HG02884 (cell line): ENCODE data around the gene NTN5.
"Not testable (repeated sequence)": the region's sequence is repeated elsewhere in the genome, so short reads cannot be mapped to it uniquely, and the experiment has no call there.

Source experiments
- ATAC-seq: cut with Tn5 transposase; IDR thresholded peaks from one replicate; pipeline ENCODE4 v1.9.1; 2021; ENCODE audit warnings: mild to moderate bottlenecking, moderate library complexity; ENCODE audit not compliant: unreplicated experiment

NTN5 gene, protein sequence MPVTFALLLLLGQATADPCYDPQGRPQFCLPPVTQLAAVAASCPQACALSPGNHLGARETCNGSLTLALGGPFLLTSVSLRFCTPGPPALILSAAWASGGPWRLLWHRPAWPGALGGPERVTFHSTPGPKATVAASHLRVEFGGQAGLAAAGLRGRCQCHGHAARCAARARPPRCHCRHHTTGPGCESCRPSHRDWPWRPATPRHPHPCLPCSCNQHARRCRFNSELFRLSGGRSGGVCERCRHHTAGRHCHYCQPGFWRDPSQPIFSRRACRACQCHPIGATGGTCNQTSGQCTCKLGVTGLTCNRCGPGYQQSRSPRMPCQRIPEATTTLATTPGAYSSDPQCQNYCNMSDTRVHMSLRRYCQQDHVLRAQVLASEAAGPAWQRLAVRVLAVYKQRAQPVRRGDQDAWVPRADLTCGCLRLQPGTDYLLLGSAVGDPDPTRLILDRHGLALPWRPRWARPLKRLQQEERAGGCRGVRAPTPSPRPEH

DNA sequence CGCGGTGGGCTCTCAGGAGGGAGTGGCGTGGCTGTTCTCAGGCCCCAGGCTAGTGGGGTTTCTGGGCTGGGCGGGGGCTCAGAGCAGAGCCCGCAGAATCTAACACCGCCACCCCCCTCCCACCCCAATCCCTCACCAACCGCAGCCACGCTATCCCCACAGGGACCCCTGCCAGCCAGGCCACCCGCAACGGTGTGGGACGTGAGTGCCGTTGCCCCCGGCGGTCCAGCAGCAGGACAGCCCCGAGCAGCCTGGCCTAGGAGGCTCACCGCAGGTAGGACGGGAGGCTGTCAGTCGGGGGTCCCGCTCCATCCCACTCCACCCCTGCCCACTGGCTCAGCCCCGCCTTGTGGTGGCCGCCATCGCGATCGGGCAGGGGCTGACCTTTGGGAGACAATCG lies at the start of gene NTN5:
Gene NTN5 (minus strand): TSS at position 24 of the 400 bp plus-strand sequence. CDS start 2,031 bp downstream, outside the sequence.
- no peak for ATAC-seq

DNA sequence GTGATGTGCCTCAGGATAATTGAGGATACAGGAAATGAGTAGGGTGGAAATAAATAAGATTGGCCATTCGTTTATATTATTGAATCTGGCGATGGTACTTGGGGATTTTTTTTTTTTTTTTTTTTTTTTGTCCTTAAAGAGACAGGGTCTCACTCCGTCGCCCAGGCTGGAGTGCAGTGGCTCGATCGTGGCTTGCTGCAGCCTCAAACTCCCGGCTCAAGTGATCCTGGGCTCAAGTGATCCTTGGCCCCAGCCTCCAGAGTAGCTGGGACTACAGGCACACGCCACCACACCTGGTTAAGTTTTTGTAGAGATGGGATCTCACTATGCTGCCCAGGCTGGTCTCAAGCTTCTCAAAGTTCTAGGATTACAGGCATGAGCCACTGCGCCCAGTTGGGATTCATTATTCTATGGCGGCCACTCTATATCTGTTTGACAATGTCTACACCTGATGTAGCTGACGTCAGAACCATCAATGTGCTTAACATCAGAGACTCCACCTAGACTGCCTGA lies 49.4 kb upstream of the NTN5 start:
- ATAC-seq = no peak

GRCh38 chr19:48720613-48721296 lies 47.9 kb upstream of the NTN5 start:
- ATAC-seq = no peak

- no peak for ATAC-seq
These were observed 47.4 kb upstream of the NTN5 start for GRCh38 chr19:48720251-48720612.

GRCh38 chr19:48719263-48720171 lies 46.7 kb upstream of the NTN5 start, which contains the start of gene MAMSTR:
MAMSTR (minus strand) TSS chr19:48719725; CDS start chr19:48719031, 694 bp downstream.
- ATAC-seq = no peak

DNA sequence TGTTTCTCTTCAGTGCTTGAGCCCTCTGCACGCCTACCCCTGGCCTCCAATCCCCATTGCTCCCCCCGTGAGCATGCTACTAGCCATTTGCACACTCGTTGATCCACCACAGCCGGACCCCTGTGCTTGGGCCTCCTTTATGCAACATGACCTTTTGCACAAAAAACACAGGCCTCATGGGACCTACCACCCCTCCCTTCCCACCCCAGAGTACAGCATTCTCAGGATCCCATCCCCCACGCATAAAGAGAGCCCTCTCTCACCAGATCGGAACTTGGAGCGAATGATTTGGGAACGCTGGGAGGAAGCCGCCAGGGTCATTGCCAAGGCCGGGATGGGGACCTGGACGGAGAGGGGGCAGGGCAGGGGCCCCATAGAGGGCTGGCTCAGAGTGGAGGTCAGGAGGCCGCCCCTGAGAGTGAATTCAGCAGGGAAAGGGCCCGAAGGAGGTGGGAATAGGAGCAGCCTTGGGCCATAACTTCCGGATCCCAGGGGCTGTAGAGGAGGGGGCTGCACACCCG lies 46.0 kb upstream of the NTN5 start:
- no peak for ATAC-seq

DNA sequence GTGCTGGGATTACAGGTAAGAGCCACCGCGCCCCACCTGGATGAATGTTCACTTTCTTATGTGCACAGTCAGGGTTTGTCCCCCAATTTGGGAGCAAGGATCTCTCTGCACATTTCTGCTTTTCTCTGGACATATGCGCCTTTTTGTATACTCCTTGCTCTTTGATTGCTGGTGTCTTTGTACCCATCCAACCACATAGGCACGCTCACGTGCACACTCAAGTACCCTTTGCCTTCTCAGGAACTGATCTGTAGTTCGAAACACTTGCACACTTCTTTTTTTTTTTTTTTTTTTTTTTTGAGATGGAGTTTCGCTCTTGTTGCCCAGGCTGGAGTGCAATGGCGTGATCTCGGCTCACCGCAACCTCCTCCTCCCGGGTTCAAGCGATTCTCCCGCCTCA lies 45.3 kb upstream of the NTN5 start:
- not testable (repeated sequence) for ATAC-seq

DNA sequence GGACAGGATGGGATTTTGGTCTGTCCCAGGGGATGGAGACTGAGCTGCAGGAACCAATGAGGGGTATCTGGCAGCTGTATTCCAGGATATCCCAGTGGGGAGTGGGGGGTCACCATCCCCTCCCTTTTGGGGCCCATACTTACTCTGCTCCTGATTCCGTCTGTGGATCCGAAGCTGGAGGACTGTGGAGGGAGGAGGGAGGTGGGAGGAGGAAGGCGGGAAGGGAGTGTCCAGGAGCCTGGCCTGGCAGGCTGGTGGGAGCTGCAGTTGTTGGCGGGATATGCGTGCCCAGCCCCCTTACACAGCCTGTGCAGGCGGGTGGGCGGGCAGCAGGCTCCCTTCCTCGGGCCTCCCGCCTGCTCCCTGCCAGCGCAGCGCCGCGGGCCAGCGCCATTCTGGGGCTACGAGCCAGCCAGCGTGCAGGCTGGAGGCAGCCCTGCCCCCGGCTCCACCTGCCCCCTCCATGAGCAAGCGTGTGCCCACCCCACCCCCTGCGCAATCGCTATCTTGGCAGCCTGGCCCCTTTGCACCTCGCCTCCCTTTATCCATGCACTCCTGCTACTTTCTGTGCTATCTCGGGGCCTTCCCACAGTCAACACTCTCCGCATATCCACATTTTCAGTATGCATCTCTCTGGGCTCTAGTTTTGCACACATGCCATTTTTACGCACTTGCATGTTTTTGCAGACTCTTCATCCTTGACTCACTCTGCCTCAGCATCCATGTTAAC lies 43.9 kb upstream of the NTN5 start:
- ATAC-seq = no peak

DNA sequence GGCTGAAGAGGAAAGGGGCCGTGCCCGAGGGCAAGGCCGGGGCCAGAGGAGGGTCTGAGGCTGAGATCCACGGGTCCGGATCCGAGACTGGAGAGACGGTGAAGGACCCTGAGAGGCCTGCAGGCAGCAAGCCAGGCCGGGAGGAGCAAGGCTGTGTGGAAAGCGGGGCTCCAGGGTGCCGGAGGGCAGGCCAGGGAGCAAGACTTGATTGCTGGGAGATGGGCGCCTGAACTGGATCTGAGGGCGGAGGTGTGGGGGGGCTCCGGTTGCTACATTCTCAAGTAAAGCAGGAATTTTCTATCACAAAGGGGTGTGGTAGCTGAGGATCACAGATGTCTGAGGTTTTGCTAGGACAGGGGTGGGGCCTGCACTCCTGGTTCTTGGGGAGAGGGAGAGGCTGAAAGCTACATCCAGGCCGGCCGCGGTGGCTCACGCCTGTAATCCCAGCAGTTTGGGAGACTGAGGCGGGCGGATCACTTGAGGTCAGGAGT lies 42.9 kb upstream of the NTN5 start:
- ATAC-seq = no peak

DNA sequence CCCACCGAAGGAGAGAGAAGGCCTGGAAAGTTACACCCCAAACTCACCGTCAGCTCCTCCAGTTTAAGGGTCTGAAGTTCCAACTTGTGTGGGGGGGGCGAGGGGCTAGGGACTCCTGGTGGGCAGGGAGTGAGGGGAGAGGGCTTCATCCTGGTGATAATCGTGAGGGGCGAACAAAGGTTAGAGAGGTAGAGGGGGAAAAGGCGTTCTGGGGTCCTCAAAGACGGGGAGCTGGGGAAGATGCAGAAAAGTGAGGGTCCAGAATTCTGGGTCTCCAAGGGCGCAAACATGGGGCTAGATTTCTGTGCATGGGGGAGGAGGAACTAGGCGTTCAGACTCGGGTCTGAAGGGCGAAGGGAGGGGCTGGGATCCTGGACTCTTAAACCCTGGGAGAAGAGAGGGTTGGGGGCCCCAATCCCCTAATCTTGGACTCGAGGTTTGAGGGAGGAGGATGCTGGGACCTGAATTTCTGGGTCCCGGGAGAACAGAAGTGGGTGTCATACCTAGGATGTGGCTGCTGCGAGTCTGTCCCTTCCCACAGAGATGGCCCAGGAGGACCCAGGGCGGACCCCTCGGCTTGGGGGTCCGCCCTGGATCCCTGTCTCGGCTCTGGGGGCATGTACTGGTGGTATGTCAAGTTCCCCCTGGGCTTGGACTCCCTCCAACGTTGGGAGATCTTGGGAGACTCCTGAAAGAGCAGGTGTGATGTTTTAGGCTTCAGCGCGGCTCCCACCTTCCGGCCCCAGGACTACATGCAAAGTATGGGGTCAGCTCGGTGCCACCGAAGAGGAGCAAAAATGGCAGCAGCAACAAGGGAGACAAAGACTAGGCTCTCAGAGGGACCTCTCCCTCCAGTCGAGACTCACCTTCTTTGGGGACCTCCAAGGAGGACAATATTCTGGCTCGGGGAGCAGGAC lies 42.2 kb upstream of the NTN5 start:
- no peak for ATAC-seq

DNA sequence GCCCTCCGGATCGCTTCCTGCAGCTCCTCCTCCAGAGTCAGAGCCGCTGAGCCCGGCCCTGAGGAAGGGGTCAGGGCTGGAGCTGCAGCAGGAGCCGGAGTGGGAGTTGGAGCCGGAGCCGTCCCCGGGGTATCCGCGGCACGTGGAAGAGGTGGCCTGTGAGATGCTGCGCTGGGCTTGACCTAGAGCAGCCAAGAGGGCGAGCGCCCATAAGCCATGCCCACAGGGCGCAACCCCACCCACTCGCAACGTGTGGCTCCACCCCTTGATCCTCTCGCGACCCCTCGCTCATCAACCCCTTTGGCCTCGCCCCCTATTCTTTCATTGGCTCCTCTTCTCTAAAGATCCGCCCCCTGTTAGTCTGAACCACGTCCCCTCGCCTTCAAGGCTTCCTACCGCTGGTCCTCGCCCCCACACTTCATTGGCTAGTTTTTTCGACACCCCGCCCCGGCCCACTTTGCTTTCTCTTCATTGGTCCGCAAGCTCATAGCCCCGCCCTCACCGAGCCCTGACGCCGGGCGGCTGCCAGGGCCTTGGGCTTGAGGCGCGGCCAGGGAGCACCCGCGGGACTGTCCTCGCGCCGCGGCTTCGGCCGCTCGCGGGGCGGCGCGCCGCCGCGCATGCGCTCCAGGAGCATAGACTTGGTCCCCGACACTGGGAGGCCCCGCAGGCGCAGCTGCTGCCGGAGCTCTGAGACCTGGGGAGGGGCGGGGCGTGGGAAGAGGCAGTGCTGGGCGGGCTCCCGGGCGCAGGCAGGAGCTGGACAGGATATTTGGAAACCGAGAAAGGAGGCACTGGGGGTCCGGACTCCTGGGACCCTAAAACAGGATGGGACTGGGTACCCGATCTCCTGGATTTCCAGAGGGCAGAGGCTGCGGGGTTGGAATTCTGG lies 41.3 kb upstream of the NTN5 start:
- peak; percentile 79 for ATAC-seq

DNA sequence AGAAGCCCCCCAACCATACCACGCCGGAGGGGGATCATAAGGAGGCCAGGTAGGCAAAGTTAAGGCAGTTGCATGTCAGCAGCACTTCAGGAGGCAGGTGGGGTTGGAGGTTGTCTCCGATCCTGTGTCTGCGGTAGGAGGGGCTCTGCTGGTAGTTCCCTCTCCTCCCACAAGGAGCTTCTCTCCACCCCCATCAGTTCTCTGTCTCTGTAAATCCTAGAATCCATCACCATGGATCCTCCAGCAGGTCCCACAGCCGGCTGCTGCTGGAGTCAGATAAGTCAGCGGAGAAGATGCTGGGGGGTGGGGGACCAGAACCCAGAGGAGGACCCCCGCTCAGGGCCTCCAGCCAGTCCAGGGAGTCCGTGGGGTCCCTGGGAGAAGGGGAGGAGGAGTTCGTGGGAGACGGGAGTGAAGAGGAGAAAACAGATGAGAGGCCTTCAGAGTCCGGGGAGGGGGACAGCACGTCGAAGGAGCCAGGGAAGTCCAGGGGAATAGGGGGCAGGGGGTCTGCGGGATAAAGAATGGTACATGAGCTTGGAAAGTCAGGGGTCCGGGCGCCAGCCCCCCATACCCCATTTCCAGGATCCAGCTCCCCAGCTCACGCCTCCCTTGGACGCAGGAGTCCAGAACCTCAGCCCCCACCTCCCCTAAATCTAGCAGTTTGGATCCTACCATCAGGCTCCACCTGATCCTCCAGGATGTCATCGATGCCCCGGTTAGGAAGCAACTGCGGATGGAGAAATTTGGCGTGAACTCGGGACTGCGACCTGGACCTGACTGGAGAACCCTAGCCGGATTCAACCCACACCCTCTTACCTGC lies 40.4 kb upstream of the NTN5 start:
- ATAC-seq = no peak

DNA sequence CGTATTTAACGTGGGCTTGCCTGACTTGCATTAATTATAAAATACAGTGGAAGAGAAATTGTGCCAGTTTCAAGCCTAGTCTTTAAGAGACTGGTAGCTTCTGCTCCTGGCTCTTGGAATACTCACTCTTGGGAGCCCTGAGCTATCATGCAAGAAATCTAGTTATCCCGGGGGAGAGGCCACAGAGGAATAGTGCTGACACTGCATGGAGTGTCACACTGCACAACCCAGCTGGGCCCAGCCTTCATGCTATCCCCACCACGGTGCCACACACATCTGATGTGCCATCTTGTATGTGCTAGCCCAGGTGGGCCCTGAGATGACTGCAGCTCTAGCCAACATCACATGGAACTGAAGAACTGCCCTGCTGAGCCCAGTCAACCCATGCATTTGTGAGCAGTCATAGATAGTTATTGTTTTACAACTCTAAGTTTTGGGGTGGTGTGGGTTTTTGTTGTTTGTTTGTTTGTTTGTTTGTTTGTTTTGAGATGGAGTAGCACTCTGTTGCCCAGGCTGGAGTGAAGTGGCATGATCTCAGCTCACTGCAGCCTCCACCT lies 38.4 kb upstream of the NTN5 start:
- ATAC-seq = no peak

DNA sequence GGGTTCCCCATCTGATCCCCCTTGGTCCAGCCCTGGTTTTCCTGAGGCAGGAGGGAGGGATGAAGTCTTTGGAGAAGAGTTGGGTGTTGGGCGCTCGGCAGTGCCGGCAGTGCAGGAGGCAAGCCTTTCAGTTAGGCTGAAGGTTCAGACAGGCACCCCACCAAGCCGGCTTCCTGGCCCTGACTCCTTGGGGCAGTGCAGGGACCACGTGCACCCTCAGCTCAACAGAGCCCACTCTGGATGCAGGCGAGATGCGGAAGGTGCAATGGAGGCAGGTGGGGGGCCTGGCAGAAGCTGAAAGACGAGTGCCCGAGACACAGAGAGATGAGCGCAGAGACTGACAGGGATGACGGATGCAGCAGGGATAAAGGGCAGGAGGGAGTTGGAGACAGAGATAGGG lies 35.7 kb upstream of the NTN5 start:
- ATAC-seq = no peak

DNA sequence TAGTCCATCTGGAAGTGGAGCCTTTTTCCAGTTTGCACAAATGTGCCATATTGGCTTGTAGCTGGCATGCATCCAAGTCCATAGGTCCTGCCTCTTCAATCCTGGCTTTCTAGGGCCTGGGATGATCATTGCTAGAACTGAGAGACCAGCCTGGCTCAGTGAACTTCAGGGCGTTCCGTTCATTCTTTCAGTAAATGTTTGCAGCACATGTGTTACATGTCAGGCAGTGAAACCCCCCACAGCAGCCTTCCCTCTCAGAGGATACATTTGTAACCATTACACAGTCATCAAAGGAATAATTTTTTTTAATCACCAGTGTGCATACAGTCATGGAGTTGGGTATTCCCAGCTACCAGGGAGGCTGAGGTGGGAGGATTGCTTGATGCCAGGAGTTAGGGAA lies 32.6 kb upstream of the NTN5 start:
- ATAC-seq = no peak

DNA sequence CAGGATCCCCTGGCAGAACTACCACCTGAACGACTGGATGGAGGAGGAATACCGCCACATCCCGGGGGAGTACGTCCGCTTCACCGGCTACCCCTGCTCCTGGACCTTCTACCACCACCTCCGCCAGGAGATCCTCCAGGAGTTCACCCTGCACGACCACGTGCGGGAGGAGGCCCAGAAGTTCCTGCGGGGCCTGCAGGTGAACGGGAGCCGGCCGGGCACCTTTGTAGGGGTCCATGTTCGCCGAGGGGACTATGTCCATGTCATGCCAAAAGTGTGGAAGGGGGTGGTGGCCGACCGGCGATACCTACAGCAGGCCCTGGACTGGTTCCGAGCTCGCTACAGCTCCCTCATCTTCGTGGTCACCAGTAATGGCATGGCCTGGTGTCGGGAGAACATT lies 30.5 kb upstream of the NTN5 start:
- no peak for ATAC-seq

DNA sequence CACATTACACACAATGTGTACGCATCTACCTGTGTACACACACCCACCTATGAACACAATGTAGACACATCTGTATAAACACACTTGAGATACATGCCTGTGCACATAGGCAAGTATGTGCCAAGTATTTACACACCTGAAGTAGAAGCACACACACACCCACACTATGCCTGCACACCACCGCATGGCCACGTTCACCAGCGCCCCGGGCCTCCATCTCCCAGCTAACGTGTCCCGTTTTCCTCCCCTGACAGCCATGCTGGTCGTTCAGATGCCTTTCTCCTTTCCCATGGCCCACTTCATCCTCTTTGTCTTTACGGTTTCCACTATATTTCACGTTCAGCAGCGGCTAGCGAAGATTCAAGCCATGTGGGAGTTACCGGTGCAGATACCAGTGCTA lies 29.9 kb upstream of the NTN5 start:
- no peak for ATAC-seq
